Neutrophil (primary cell): Measurements from ENCODE around the gene UQCRFS1.

Experiments
- H3K27ac ChIP-seq: fragments of 200-600 bp; sonication (generic); 2 replicates; pipeline ENCODE4 v1.5.1; 2016; ENCODE audit warnings: mild to moderate bottlenecking, moderate library complexity
- H3K27me3 ChIP-seq: fragments of 200-600 bp; sonication (generic); 2 replicates; pipeline ENCODE4 v1.6.0; 2016; ENCODE audit warnings: mild to moderate bottlenecking
- H3K36me3 ChIP-seq: fragments of 200-600 bp; sonication (generic); 2 replicates; pipeline ENCODE4 v1.5.1; 2017
- H3K4me1 ChIP-seq, 2 experiments: fragments of 200-600 bp in 1 of 2; sonication (generic) in 1 of 2; 1 replicate in 1 of 2; 2 replicates in 1 of 2; pipeline versions ENCODE4 v1.5.1 to v1.6.1; 2013 to 2016; ENCODE audit warnings: low read depth in 1 of 2, low read length in 1 of 2, mild to moderate bottlenecking in 1 of 2, moderate library complexity in 1 of 2; ENCODE audit not compliant: control insufficient read depth in 1 of 2, insufficient read depth in 1 of 2
- H3K4me3 ChIP-seq, 2 experiments: fragments of 200-600 bp in 1 of 2; sonication (generic) in 1 of 2; 1 replicate in 1 of 2; 2 replicates in 1 of 2; pipeline ENCODE4 v1.5.1; 2013 to 2016; ENCODE audit warnings: low read depth in 1 of 2, low read length in 1 of 2, mild to moderate bottlenecking in 1 of 2, moderate library complexity in 1 of 2
- H3K9me3 ChIP-seq: fragments of 200-600 bp; sonication (generic); 2 replicates; pipeline ENCODE4 v1.5.1; 2016
- CTCF ChIP-seq: fragments of 200-600 bp; sonication (generic); IDR thresholded peaks from 2 replicates; pipeline ENCODE4 v1.5.1; 2016; ENCODE audit warnings: antibody characterized with exemption

Gene UQCRFS1

GRCh38 chr19:29188289-29189032 lies 24.5 kb downstream of the UQCRFS1 start:
- no peaks in the 10 kb centered on the region for H3K36me3 ChIP-seq
- TF ChIP-seq CTCF, result no peak
- peaks cover 6 to 7% of the 10 kb centered on the region in 2 experiments for H3K4me1 ChIP-seq

GRCh38 chr19:29187676-29188075 lies 25.3 kb downstream of the UQCRFS1 start:
- H3K27me3 ChIP-seq, result no peaks in the 10 kb centered on the region
- no peak for TF ChIP-seq CTCF
- no peaks in the 10 kb centered on the region for H3K4me1 ChIP-seq

More at GRCh38 chr19:29188289-29189032, 24.5 kb downstream of the UQCRFS1 start:
- H3K27ac ChIP-seq, result no peak overlapping the region
- H3K27me3 ChIP-seq, result no peaks in the 10 kb centered on the region
- no peaks in the 10 kb centered on the region for H3K9me3 ChIP-seq
- no peak overlapping the region for H3K4me3 ChIP-seq

GRCh38 chr19:29185427-29185826 lies 27.5 kb downstream of the UQCRFS1 start:
- no peaks in the 10 kb centered on the region for H3K9me3 ChIP-seq
- no peak overlapping the region for H3K27ac ChIP-seq
- no peak overlapping the region for H3K4me3 ChIP-seq
- no peaks in the 10 kb centered on the region for H3K36me3 ChIP-seq
- no peak for TF ChIP-seq CTCF
- no peaks in the 10 kb centered on the region for H3K27me3 ChIP-seq
- no peaks in the 10 kb centered on the region for H3K4me1 ChIP-seq

More at GRCh38 chr19:29187676-29188075, 25.3 kb downstream of the UQCRFS1 start:
- H3K9me3 ChIP-seq, result no peaks in the 10 kb centered on the region
- H3K27ac ChIP-seq, result no peak overlapping the region
- no peaks in the 10 kb centered on the region for H3K36me3 ChIP-seq
- H3K4me3 ChIP-seq, result no peak overlapping the region

GRCh38 chr19:29176981-29177754 lies 35.8 kb downstream of the UQCRFS1 start:
- no peak for TF ChIP-seq CTCF

GRCh38 chr19:29173896-29174295 lies 39.1 kb downstream of the UQCRFS1 start:
- no peak overlapping the region for H3K27ac ChIP-seq
- peaks cover 17% of the 10 kb centered on the region for H3K9me3 ChIP-seq
- no peaks in the 10 kb centered on the region for H3K27me3 ChIP-seq
- TF ChIP-seq CTCF, result no peak
- H3K4me1 ChIP-seq, result no peaks in the 10 kb centered on the region
- H3K36me3 ChIP-seq, result no peaks in the 10 kb centered on the region
- H3K4me3 ChIP-seq, result no peak overlapping the region

More at GRCh38 chr19:29176981-29177754, 35.8 kb downstream of the UQCRFS1 start:
- Histone ChIP-seq H3K4me3 (no peak overlapping the region), H3K27me3 (no peaks in the 10 kb centered on the region), H3K36me3 (no peaks in the 10 kb centered on the region), H3K4me1 (no peaks in the 10 kb centered on the region), H3K27ac (no peak overlapping the region), H3K9me3 (peaks cover 17% of the 10 kb centered on the region)
